Liver (tissue), 3 donors: ENCODE results near the gene SCTR.

Experiments used
- ATF3 ChIP-seq: IDR thresholded peaks from 2 replicates; pipeline ENCODE4 v1.6.1; 2016; ENCODE audit warnings: antibody characterized with exemption
- EGR1 ChIP-seq, 2 donors: IDR thresholded peaks; 2 replicates each; pipeline ENCODE4 v1.6.1; 2016 to 2018; ENCODE audit warnings: antibody characterized with exemption in 2 of 2, low read depth in 2 of 2
- FOXA1 ChIP-seq: IDR thresholded peaks from 2 replicates; pipeline ENCODE4 v1.6.1; 2016; ENCODE audit warnings: antibody characterized with exemption
- JUND ChIP-seq, 2 donors: IDR thresholded peaks; 2 replicates each; pipeline ENCODE4 v1.6.1; 2016; ENCODE audit warnings: antibody characterized with exemption in 2 of 2
- MAX ChIP-seq: IDR thresholded peaks from 2 replicates; pipeline ENCODE4 v1.6.1; 2016; ENCODE audit warnings: antibody characterized with exemption
- RAD21 ChIP-seq, 2 donors: IDR thresholded peaks; 2 replicates each; pipeline ENCODE4 v1.6.1; 2016; ENCODE audit warnings: antibody characterized with exemption in 2 of 2, mild to moderate bottlenecking in 2 of 2
- TAF1 ChIP-seq: conservative IDR thresholded peaks from 2 replicates; pipeline ENCODE4 v1.6.1; 2016; ENCODE audit warnings: antibody characterized with exemption, mild to moderate bottlenecking
- YY1 ChIP-seq: IDR thresholded peaks from 2 replicates; pipeline ENCODE4 v1.6.1; 2016; ENCODE audit warnings: antibody characterized with exemption, mild to moderate bottlenecking
- ZBTB33 ChIP-seq: IDR thresholded peaks from 2 replicates; pipeline ENCODE4 v1.6.1; 2016; ENCODE audit warnings: antibody characterized with exemption
- TF ChIP-seq, protein P1 (sequence below): fragments of 150-350 bp; IDR thresholded peaks from 2 replicates; pipeline ENCODE4 v1.5.1; 2017; ENCODE audit warnings: improper control_type of control experiment, low read depth, low read length; ENCODE audit not compliant: missing input control
- TF ChIP-seq, protein P2 (sequence below): IDR thresholded peaks from 2 replicates; pipeline ENCODE4 v1.6.1; 2016; ENCODE audit warnings: antibody characterized with exemption, mild to moderate bottlenecking
- donor health status: healthy.
- donor health status: healthy.

DNA sequence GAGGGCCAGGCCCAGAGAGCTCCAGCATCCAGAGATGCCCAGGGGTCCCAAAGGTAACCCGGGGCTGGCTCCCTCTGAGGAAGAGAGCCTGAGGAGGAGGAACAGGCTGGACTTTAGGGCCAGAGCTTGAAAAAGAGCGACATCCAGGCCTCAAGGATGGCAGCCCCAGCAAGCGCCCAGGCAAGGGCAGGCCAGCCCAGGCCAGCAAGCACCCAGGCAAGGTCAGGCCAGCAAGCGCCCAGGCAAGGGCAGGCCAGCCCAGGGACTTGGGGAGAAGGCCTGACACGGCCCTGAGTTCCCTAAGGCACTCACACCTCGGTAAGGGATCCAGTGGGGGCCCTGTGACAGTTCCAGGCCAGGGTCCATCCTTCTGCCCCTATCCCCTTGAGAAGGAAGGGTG is 127.1 kb downstream of the SCTR start:
- TF ChIP-seq YY1: no peak
- TF ChIP-seq, protein P1, sequence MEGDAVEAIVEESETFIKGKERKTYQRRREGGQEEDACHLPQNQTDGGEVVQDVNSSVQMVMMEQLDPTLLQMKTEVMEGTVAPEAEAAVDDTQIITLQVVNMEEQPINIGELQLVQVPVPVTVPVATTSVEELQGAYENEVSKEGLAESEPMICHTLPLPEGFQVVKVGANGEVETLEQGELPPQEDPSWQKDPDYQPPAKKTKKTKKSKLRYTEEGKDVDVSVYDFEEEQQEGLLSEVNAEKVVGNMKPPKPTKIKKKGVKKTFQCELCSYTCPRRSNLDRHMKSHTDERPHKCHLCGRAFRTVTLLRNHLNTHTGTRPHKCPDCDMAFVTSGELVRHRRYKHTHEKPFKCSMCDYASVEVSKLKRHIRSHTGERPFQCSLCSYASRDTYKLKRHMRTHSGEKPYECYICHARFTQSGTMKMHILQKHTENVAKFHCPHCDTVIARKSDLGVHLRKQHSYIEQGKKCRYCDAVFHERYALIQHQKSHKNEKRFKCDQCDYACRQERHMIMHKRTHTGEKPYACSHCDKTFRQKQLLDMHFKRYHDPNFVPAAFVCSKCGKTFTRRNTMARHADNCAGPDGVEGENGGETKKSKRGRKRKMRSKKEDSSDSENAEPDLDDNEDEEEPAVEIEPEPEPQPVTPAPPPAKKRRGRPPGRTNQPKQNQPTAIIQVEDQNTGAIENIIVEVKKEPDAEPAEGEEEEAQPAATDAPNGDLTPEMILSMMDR: no peak
- TF ChIP-seq MAX: no peak
- no peak for TF ChIP-seq RAD21 (IDR thresholded peaks at IDR 0.05)
- TF ChIP-seq EGR1 (IDR thresholded peaks at IDR 0.05; ENCODE audit: low read depth in 2 of 2): no peak
- TF ChIP-seq FOXA1: no peak
- no peak for TF ChIP-seq ATF3
- no peak for TF ChIP-seq TAF1
- TF ChIP-seq ZBTB33: no peak
- no peak for TF ChIP-seq JUND (IDR thresholded peaks at IDR 0.05)
- TF ChIP-seq, protein P2, sequence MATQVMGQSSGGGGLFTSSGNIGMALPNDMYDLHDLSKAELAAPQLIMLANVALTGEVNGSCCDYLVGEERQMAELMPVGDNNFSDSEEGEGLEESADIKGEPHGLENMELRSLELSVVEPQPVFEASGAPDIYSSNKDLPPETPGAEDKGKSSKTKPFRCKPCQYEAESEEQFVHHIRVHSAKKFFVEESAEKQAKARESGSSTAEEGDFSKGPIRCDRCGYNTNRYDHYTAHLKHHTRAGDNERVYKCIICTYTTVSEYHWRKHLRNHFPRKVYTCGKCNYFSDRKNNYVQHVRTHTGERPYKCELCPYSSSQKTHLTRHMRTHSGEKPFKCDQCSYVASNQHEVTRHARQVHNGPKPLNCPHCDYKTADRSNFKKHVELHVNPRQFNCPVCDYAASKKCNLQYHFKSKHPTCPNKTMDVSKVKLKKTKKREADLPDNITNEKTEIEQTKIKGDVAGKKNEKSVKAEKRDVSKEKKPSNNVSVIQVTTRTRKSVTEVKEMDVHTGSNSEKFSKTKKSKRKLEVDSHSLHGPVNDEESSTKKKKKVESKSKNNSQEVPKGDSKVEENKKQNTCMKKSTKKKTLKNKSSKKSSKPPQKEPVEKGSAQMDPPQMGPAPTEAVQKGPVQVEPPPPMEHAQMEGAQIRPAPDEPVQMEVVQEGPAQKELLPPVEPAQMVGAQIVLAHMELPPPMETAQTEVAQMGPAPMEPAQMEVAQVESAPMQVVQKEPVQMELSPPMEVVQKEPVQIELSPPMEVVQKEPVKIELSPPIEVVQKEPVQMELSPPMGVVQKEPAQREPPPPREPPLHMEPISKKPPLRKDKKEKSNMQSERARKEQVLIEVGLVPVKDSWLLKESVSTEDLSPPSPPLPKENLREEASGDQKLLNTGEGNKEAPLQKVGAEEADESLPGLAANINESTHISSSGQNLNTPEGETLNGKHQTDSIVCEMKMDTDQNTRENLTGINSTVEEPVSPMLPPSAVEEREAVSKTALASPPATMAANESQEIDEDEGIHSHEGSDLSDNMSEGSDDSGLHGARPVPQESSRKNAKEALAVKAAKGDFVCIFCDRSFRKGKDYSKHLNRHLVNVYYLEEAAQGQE: no peak
